Measurements from ENCODE around the gene SGCD.

Gene SGCD

DNA sequence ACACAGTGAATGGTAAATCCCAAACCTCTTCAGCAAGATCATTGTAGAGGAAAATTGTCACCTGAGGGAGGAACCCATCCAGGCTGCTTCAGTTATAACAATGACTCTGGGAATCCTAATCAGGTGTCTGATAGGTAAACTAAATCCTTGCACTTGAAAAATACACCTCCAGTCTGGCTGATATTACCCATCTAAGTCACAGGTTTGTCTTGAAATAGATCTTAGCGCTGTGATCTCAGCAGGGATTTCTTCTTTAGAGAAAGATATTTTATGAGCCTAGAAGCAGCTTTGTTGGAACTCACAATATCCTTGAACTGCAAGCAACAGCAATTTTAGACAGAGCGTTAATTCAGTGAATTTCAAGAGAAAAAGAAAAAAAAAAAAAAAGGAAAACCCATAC lies 149.7 kb downstream of the SGCD start:
- Histone ChIP-seq H3K27ac (ENCODE audit: low read length) (no peak overlapping the region), H3K27me3 (ENCODE audit: control insufficient read depth, insufficient read depth, low read length) (no peaks in the 10 kb centered on the region), H3K36me3 (ENCODE audit: control insufficient read depth, insufficient read depth, low read length) (no peaks in the 10 kb centered on the region), H3K4me3 (ENCODE audit: low read length) (no peak overlapping the region), H3K9me3 (ENCODE audit: control insufficient read depth, insufficient read depth, low read length) (no peaks in the 10 kb centered on the region), H3K4me1 (ENCODE audit: control insufficient read depth, insufficient read depth, low read length) (no peaks in the 10 kb centered on the region; the same call in 1 of the 2 replicates)
- no peak for DNase-seq (ENCODE audit: low read depth, low spot score)
- WGBS (ENCODE audit: insufficient coverage, insufficient read length): no CpG with 5 or more reads among the region's 2 CpGs

DNA sequence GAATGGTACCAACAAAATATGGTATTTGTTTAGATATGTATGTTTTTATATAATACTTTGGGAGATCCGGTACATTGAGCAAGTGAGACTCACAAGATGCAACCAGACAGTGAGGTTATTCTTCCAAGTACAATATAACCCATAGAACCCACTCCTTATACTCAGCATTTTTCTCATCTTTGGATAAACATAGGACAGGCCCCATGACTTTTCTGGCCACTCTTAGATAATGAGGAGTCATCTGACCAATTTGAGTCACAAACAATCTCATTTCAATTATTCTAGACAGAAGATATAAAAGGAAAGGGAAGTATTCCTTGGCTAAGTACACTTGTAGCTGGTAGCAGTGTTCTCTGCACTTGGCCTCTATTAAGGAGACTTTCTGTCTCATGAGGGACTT lies 150.2 kb downstream of the SGCD start:
- WGBS (ENCODE audit: insufficient coverage, insufficient read length): no CpG with 5 or more reads among the region's 1 CpG
- no peaks in the 10 kb centered on the region; the same call in 1 of the 2 replicates for H3K4me1 ChIP-seq (ENCODE audit: control insufficient read depth, insufficient read depth, low read length)
- DNase-seq (ENCODE audit: low read depth, low spot score): no peak
- H3K9me3 ChIP-seq (ENCODE audit: control insufficient read depth, insufficient read depth, low read length): no peaks in the 10 kb centered on the region
- no peak overlapping the region for H3K4me3 ChIP-seq (ENCODE audit: low read length)
- H3K36me3 ChIP-seq (ENCODE audit: control insufficient read depth, insufficient read depth, low read length): no peaks in the 10 kb centered on the region
- no peaks in the 10 kb centered on the region for H3K27me3 ChIP-seq (ENCODE audit: control insufficient read depth, insufficient read depth, low read length)
- H3K27ac ChIP-seq (ENCODE audit: low read length): no peak overlapping the region

DNA sequence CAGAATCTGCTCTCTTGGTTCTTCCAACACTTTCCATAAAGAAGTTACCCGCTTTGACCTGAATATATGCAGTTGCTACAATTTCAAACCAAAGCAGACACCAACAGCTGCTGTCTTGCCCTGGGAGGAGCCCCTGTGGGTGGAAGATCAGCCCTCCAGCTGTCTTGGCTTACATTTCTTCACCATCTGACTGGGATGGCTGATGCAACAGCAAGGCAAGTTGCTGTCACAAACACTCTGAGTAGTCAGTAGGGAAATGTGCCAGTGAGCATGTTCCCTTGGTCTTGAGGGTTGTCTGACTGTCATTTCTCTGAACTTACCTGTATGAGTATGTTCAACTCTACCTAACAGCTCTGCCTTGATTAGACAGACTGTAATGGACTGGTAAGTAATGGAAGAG lies 152.9 kb downstream of the SGCD start:
- DNase-seq (ENCODE audit: low read depth, low spot score): no peak
- Histone ChIP-seq H3K4me1 (ENCODE audit: control insufficient read depth, insufficient read depth, low read length) (no peaks in the 10 kb centered on the region), H3K4me3 (ENCODE audit: low read length) (no peak overlapping the region), H3K9me3 (ENCODE audit: control insufficient read depth, insufficient read depth, low read length) (no peaks in the 10 kb centered on the region), H3K27ac (ENCODE audit: low read length) (no peak overlapping the region), H3K27me3 (ENCODE audit: control insufficient read depth, insufficient read depth, low read length) (no peaks in the 10 kb centered on the region), H3K36me3 (ENCODE audit: control insufficient read depth, insufficient read depth, low read length) (no peaks in the 10 kb centered on the region)
- no CpG with 5 or more reads among the region's 1 CpG for WGBS (ENCODE audit: insufficient coverage, insufficient read length)

DNA sequence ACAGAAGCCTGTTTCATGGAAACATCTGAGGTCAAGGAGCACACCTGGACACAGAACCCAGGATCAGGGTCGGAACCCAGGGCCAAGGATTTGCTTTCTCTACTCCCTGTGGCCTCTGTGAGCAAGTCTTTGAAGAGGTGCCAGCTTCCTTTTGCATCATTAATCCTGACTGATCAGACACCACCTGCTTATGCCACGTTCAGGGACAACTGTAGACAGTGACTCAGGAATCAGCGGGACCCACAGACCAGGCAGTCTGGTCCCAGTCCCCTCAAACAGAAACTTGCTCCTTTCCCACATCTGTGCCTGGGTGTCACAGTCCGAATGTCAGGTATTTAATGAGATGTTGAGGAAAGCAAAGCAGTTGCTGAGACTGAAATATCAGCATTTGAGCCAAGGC lies 154.8 kb downstream of the SGCD start:
- no peak for DNase-seq (ENCODE audit: low read depth, low spot score)
- Histone ChIP-seq H3K36me3 (ENCODE audit: control insufficient read depth, insufficient read depth, low read length) (no peaks in the 10 kb centered on the region), H3K4me3 (ENCODE audit: low read length) (no peak overlapping the region), H3K27me3 (ENCODE audit: control insufficient read depth, insufficient read depth, low read length) (no peaks in the 10 kb centered on the region), H3K4me1 (ENCODE audit: control insufficient read depth, insufficient read depth, low read length) (no peaks in the 10 kb centered on the region), H3K9me3 (ENCODE audit: control insufficient read depth, insufficient read depth, low read length) (no peaks in the 10 kb centered on the region), H3K27ac (ENCODE audit: low read length) (no peak overlapping the region)
- no CpG with 5 or more reads among the region's 4 CpGs for WGBS (ENCODE audit: insufficient coverage, insufficient read length)

DNA sequence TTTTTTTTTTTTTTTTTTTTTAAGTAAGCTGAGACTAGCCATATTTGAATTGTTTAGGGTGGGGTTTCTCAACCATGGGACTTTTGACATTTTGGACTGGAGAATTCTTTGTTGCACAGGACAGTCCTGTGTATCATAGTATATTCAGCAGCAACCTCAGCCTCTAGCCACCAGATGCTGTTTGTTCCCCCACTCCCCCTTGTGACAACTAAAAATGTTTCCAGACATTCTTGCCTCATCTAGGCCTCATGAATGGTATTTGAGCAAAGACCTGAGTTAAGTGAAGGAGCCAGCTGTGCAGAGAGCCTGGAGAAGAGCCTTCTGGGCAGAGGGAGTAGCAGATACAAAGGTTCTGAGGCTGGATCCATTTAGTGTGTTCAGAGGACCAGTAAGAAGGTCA lies 155.9 kb downstream of the SGCD start:
- H3K27me3 ChIP-seq (ENCODE audit: control insufficient read depth, insufficient read depth, low read length): no peaks in the 10 kb centered on the region
- no peaks in the 10 kb centered on the region for H3K36me3 ChIP-seq (ENCODE audit: control insufficient read depth, insufficient read depth, low read length)
- DNase-seq (ENCODE audit: low read depth, low spot score): no peak
- H3K9me3 ChIP-seq (ENCODE audit: control insufficient read depth, insufficient read depth, low read length): no peaks in the 10 kb centered on the region
- H3K4me1 ChIP-seq (ENCODE audit: control insufficient read depth, insufficient read depth, low read length): no peaks in the 10 kb centered on the region
- H3K27ac ChIP-seq (ENCODE audit: low read length): no peak overlapping the region
- H3K4me3 ChIP-seq (ENCODE audit: low read length): no peak overlapping the region

DNA sequence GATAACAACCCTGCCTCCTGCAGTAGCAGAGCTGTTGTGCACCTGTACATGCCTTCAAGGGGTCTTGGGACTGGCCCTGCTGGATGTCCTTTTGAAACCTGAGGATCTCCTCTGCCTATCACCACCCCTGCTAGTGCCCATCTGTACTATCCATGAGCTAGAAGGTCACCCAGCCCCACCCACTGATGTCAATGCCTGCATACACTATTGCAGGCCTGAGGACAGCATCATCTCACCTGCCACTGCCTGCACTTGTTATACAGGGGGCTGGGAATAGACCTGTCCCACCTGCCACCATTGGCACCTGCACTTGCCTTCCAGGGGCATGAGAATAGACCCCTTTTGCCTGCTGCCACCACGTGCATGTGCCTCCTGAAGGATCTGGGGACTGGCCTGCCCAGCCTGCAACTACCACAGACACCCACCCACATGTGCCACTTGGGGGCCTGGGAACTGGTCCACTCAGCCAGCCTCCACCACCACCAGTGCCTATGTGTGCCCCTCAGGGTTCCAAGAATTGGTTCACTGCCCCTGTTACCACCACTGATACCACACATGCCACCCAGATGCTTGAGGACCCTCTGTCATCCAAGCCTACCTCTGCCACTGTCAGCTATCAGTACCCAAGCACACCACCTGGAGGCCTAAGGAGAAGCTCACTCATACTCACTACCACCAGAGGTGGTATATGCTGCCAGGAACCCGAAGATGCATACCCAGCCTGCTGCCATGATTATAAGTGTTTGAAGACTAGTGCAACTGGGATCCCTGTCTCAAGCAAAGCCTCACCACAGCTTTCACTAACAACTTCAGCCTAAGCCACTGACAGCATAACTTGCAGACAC lies 159.7 kb downstream of the SGCD start:
- Histone ChIP-seq H3K27ac (ENCODE audit: low read length) (no peak overlapping the region), H3K4me3 (ENCODE audit: low read length) (no peak overlapping the region), H3K9me3 (ENCODE audit: control insufficient read depth, insufficient read depth, low read length) (no peaks in the 10 kb centered on the region), H3K36me3 (ENCODE audit: control insufficient read depth, insufficient read depth, low read length) (no peaks in the 10 kb centered on the region), H3K4me1 (ENCODE audit: control insufficient read depth, insufficient read depth, low read length) (no peaks in the 10 kb centered on the region), H3K27me3 (ENCODE audit: control insufficient read depth, insufficient read depth, low read length) (no peaks in the 10 kb centered on the region)
- no CpG with 5 or more reads among the region's 2 CpGs for WGBS (ENCODE audit: insufficient coverage, insufficient read length)
- DNase-seq (ENCODE audit: low read depth, low spot score): no peak

DNA sequence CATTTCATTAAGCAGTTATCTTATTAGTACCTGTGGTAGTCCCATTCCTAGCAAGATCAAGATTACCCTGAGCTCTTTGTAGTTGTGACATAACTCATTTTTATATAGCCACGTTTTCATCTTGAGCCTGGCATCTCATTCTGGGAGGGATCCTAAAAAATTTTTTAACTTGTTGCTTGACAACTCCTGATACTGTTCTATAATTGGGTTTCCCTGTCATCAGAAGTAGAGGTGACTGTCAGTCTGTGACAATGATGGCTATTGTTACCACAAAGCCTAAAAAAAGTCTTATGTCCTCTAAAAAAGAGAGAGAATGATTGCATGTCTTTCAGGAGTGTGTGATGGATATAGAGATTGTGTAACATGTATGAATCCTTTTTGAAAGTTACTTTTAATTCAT lies 164.8 kb downstream of the SGCD start:
- no peak overlapping the region for H3K4me3 ChIP-seq (ENCODE audit: low read length)
- no peak overlapping the region for H3K27ac ChIP-seq (ENCODE audit: low read length)
- no peaks in the 10 kb centered on the region for H3K36me3 ChIP-seq (ENCODE audit: control insufficient read depth, insufficient read depth, low read length)
- DNase-seq (ENCODE audit: low read depth, low spot score): no peak
- H3K4me1 ChIP-seq (ENCODE audit: control insufficient read depth, insufficient read depth, low read length): no peaks in the 10 kb centered on the region
- no CpG with 5 or more reads among the region's 1 CpG for whole genome bisulfite sequencing (ENCODE audit: insufficient coverage, insufficient read length)
- no peaks in the 10 kb centered on the region for H3K9me3 ChIP-seq (ENCODE audit: control insufficient read depth, insufficient read depth, low read length)
- H3K27me3 ChIP-seq (ENCODE audit: control insufficient read depth, insufficient read depth, low read length): no peaks in the 10 kb centered on the region

DNA sequence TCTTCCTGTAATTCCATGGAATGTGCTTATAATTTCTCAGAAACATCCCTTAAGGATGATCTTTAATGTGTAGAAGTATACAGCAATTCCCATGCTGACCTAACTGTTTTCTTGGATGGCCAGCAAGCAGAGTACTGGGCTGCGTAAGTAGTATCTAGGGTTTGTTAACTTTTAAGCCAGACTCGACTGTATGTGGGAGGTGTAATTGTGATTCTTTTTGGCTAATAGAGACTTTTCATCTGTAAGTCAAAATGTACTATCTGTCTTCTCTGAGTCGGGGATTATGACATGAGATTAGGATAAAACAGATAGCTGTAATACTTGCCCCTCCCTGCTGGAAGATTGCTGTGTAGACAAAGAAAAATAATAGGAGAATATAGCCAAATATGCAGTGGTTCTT lies 169.3 kb downstream of the SGCD start:
- H3K9me3 ChIP-seq (ENCODE audit: control insufficient read depth, insufficient read depth, low read length): no peaks in the 10 kb centered on the region
- no peak overlapping the region for H3K4me3 ChIP-seq (ENCODE audit: low read length)
- no peaks in the 10 kb centered on the region for H3K4me1 ChIP-seq (ENCODE audit: control insufficient read depth, insufficient read depth, low read length)
- H3K27me3 ChIP-seq (ENCODE audit: control insufficient read depth, insufficient read depth, low read length): no peaks in the 10 kb centered on the region
- WGBS (ENCODE audit: insufficient coverage, insufficient read length): no CpG with 5 or more reads among the region's 3 CpGs
- no peaks in the 10 kb centered on the region for H3K36me3 ChIP-seq (ENCODE audit: control insufficient read depth, insufficient read depth, low read length)
- DNase-seq (ENCODE audit: low read depth, low spot score): no peak
- H3K27ac ChIP-seq (ENCODE audit: low read length): no peak overlapping the region

DNA sequence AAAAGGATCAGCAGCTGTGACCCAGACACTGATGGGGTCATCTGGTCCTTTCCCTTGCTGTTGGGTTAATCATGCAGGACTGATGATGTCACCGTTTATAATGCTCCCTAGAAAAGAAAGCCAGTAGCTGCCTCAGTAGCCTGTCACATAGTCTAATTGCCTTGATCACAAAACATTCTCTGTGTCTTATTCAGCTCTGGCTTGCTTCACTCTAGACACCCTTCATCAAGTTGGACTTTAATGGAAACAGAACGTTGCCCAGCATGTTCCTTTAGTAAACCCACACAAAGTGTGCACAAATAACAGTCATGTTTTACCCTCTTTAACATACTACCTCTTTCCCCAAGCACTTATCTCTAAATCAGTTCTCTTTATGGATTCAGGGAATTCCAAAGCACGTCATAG lies 170.8 kb downstream of the SGCD start:
- Histone ChIP-seq H3K4me1 (ENCODE audit: control insufficient read depth, insufficient read depth, low read length) (no peaks in the 10 kb centered on the region), H3K27me3 (ENCODE audit: control insufficient read depth, insufficient read depth, low read length) (no peaks in the 10 kb centered on the region), H3K36me3 (ENCODE audit: control insufficient read depth, insufficient read depth, low read length) (no peaks in the 10 kb centered on the region), H3K4me3 (ENCODE audit: low read length) (no peak overlapping the region), H3K27ac (ENCODE audit: low read length) (no peak overlapping the region), H3K9me3 (ENCODE audit: control insufficient read depth, insufficient read depth, low read length) (no peaks in the 10 kb centered on the region)
- WGBS (ENCODE audit: insufficient coverage, insufficient read length): no CpG with 5 or more reads among the region's 3 CpGs
- DNase-seq (ENCODE audit: low read depth, low spot score): no peak

DNA sequence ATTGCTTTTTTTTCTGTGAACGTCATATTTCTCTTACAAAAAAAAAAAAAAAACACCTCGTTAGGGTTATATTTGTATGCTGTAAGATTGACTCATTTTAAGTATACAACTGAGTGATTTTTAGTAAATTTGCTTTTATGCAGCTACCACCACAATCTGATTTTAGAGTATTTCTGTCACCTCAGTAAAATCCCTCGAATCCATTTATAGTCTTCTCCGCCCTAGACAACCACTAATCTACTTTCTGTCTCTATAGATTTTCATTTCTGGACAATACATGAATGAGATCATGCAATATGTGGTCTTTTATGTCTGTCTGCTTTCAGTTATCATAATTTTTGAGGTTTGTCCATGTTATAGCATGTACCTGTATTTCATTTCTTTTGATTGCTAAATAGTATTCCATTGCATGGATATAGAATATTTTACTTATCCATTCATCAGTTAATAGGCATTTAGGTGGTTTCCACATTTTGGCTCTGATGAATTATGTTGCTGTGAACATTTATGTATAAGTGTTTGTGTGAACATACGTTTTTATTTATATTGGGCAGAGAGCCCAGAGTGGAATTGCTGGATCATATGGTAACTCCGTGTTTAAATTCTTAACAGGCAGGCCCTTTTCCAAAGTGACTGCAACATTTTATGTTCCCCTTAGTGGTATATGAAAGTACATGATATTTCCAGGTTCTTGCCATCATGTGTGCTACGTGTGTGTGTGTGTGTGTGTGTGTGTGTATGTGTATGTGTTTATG lies 171.4 kb downstream of the SGCD start:
- H3K27me3 ChIP-seq (ENCODE audit: control insufficient read depth, insufficient read depth, low read length): no peaks in the 10 kb centered on the region
- DNase-seq (ENCODE audit: low read depth, low spot score): no peak
- no peaks in the 10 kb centered on the region for H3K36me3 ChIP-seq (ENCODE audit: control insufficient read depth, insufficient read depth, low read length)
- H3K9me3 ChIP-seq (ENCODE audit: control insufficient read depth, insufficient read depth, low read length): no peaks in the 10 kb centered on the region
- H3K4me3 ChIP-seq (ENCODE audit: low read length): no peak overlapping the region
- WGBS (ENCODE audit: insufficient coverage, insufficient read length): no CpG with 5 or more reads among the region's 7 CpGs
- no peak overlapping the region for H3K27ac ChIP-seq (ENCODE audit: low read length)
- H3K4me1 ChIP-seq (ENCODE audit: control insufficient read depth, insufficient read depth, low read length): no peaks in the 10 kb centered on the region

Data from iPS DF 6.9 (cell line).